Measurements from ENCODE around the gene YIPF5.

GRCh38 chr5:144196612-144197011, 26.2 kb upstream of the YIPF5 start:
- TF ChIP-seq PKNOX1 (IDR thresholded peaks at IDR 0.05) (no peak), TARDBP (IDR thresholded peaks at IDR 0.05) (no peak), SUZ12 (IDR thresholded peaks at IDR 0.05) (no peak), SP1 (IDR thresholded peaks at IDR 0.05) (no peak), L3MBTL2 (conservative IDR thresholded peaks at IDR 0.05) (no peak), FOXA1 (IDR thresholded peaks at IDR 0.05) (no peak)
